Tibial nerve (tissue), 4 donors: Measurements from ENCODE around the gene RAD9B.

ENCODE experiments used
- EP300 ChIP-seq, 2 donors: sonication (generic); formaldehyde crosslinking; IDR thresholded peaks; one replicate each; pipeline ENCODE4 v1.6.1; 2017; ENCODE audit warnings: antibody characterized with exemption in 2 of 2, mild to moderate bottlenecking in 1 of 2
- POLR2A ChIP-seq, 2 donors: fragments of 450-650 bp; IDR thresholded peaks; one replicate each; pipeline ENCODE4 v1.6.1; 2017; ENCODE audit warnings: antibody characterized with exemption in 2 of 2, mild to moderate bottlenecking in 2 of 2, moderate library complexity in 2 of 2
- TF ChIP-seq, protein P1 (sequence below), 5 experiments: fragments of 200-600 bp in 3 of 5; fragments of 450-650 bp in 2 of 5; sonication (generic) in 3 of 5; IDR thresholded peaks; one replicate each; pipeline ENCODE4 v1.5.1; 2016 to 2019; ENCODE audit warnings: antibody characterized with exemption in 5 of 5, mild to moderate bottlenecking in 3 of 5, moderate library complexity in 2 of 5

DNA sequence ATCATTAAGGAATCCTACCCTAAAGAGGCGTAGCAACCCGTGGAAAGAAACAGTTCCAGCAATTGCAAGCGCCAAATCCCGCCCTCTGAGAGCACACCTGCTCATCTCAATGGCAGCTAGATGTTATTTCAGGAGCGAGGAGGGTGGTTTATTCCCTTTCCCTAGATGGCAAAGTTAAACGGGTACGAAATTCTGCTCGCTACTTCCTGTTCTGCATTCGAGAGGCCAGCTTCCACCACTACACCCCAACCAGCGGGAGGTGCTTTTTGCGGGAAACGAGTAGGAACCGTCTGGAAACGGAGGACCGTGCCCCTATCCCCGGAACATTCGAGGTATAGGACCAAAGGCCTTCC lies 756 bp upstream of the RAD9B start:
- TF ChIP-seq, protein P1, sequence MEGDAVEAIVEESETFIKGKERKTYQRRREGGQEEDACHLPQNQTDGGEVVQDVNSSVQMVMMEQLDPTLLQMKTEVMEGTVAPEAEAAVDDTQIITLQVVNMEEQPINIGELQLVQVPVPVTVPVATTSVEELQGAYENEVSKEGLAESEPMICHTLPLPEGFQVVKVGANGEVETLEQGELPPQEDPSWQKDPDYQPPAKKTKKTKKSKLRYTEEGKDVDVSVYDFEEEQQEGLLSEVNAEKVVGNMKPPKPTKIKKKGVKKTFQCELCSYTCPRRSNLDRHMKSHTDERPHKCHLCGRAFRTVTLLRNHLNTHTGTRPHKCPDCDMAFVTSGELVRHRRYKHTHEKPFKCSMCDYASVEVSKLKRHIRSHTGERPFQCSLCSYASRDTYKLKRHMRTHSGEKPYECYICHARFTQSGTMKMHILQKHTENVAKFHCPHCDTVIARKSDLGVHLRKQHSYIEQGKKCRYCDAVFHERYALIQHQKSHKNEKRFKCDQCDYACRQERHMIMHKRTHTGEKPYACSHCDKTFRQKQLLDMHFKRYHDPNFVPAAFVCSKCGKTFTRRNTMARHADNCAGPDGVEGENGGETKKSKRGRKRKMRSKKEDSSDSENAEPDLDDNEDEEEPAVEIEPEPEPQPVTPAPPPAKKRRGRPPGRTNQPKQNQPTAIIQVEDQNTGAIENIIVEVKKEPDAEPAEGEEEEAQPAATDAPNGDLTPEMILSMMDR (IDR thresholded peaks at IDR 0.05) = no peak
- TF ChIP-seq EP300 (IDR thresholded peaks at IDR 0.05) = no peak
- TF ChIP-seq POLR2A (IDR thresholded peaks at IDR 0.05) = no peak
